Breast epithelium (tissue), 3 donors: ENCODE measurements around the gene OR1J1.

Source experiments
- CTCF ChIP-seq, 3 donors: fragments of 450-650 bp; IDR thresholded peaks; one replicate each; pipeline ENCODE4 v1.5.1; 2016 to 2017; ENCODE audit warnings: antibody characterized with exemption in 3 of 3, mild to moderate bottlenecking in 3 of 3, moderate library complexity in 3 of 3
- POLR2AphosphoS5 ChIP-seq, 3 donors: sonication (generic); formaldehyde crosslinking; IDR thresholded peaks; one replicate each; pipeline ENCODE4 v1.6.1; 2017; ENCODE audit warnings: antibody characterized with exemption in 3 of 3

- no peak for TF ChIP-seq CTCF (IDR thresholded peaks at IDR 0.05)
- no peak for TF ChIP-seq POLR2AphosphoS5 (IDR thresholded peaks at IDR 0.05)
These were observed 13.7 kb downstream of the OR1J1 start for GRCh38 chr9:122463828-122464632.
